Liver (tissue), 9 donors: ENCODE data around the gene ARMC12. TPM values are rescaled to one million over a fixed set of nuclear protein-coding genes. Genes with fewer than 3 reads are reported as not detected.

ENCODE experiments used
- DNase-seq: peaks from one replicate; pipeline ENCODE4 v3.0.0-alpha.2; 2017; ENCODE audit warnings: low spot score
- H3K27ac ChIP-seq, 2 donors: one replicate each; pipeline ENCODE4 v1.7.0; 2013; ENCODE audit warnings: inconsistent platforms in 2 of 2, low read length in 2 of 2, control low read depth in 1 of 2, low read depth in 1 of 2, mild to moderate bottlenecking in 1 of 2
- H3K27me3 ChIP-seq, 4 donors: one replicate each; pipeline versions ENCODE4 v1.6.1 to v1.7.0; 2013; ENCODE audit warnings: low read length in 3 of 4, inconsistent platforms in 1 of 4, mild to moderate bottlenecking in 1 of 4, moderate library complexity in 1 of 4; ENCODE audit not compliant: control insufficient read depth in 4 of 4, insufficient read depth in 4 of 4
- H3K36me3 ChIP-seq, 4 donors: one replicate each; pipeline versions ENCODE4 v1.6.1 to v1.7.0; 2013; ENCODE audit warnings: low read length in 3 of 4, mild to moderate bottlenecking in 3 of 4, low read depth in 1 of 4, moderate library complexity in 1 of 4; ENCODE audit not compliant: control insufficient read depth in 4 of 4, insufficient read depth in 3 of 4
- H3K4me1 ChIP-seq, 4 donors: one replicate each; pipeline versions ENCODE4 v1.6.1 to v1.7.0; 2013; ENCODE audit warnings: low read length in 3 of 4, mild to moderate bottlenecking in 3 of 4, moderate library complexity in 1 of 4; ENCODE audit not compliant: control insufficient read depth in 4 of 4, insufficient read depth in 4 of 4
- H3K4me3 ChIP-seq, 3 donors: one replicate each; pipeline versions ENCODE4 v1.6.1 to v1.7.0; 2013; ENCODE audit warnings: low read length in 3 of 3, control low read depth in 1 of 3, low read depth in 1 of 3, mild to moderate bottlenecking in 1 of 3
- H3K9ac ChIP-seq, 2 donors: one replicate each; pipeline ENCODE4 v1.7.0; 2013; ENCODE audit warnings: low read length in 2 of 2, mild to moderate bottlenecking in 2 of 2, moderate library complexity in 2 of 2, control low read depth in 1 of 2, low read depth in 1 of 2
- H3K9me3 ChIP-seq, 4 donors: one replicate each; pipeline versions ENCODE4 v1.6.1 to v1.7.0; 2013; ENCODE audit warnings: low read length in 3 of 4; ENCODE audit not compliant: control insufficient read depth in 4 of 4
- CTCF ChIP-seq: fragments of 150-350 bp; IDR thresholded peaks from 2 replicates; pipeline ENCODE4 v1.5.1; 2017; ENCODE audit warnings: improper control_type of control experiment, low read depth, low read length; ENCODE audit not compliant: missing input control
- EGR1 ChIP-seq, 2 donors: IDR thresholded peaks; 2 replicates each; pipeline ENCODE4 v1.6.1; 2016 to 2018; ENCODE audit warnings: antibody characterized with exemption in 2 of 2, low read depth in 2 of 2
- FOXA1 ChIP-seq: IDR thresholded peaks from 2 replicates; pipeline ENCODE4 v1.6.1; 2016; ENCODE audit warnings: antibody characterized with exemption
- GABPA ChIP-seq, 2 donors: IDR thresholded peaks in 1 of 2; conservative IDR thresholded peaks in 1 of 2; 2 replicates each; pipeline ENCODE4 v1.6.1; 2016; ENCODE audit warnings: antibody characterized with exemption in 2 of 2, mild to moderate bottlenecking in 1 of 2, moderate library complexity in 1 of 2
- HNF4A ChIP-seq, 2 donors: conservative IDR thresholded peaks; 2 replicates each; pipeline ENCODE4 v1.6.1; 2016; ENCODE audit warnings: antibody characterized with exemption in 2 of 2, mild to moderate bottlenecking in 2 of 2
- HNF4G ChIP-seq: IDR thresholded peaks from 2 replicates; pipeline ENCODE4 v1.6.1; 2016; ENCODE audit warnings: antibody characterized with exemption
- MAX ChIP-seq: IDR thresholded peaks from 2 replicates; pipeline ENCODE4 v1.6.1; 2016; ENCODE audit warnings: antibody characterized with exemption
- NR2F2 ChIP-seq: IDR thresholded peaks from 2 replicates; pipeline ENCODE4 v1.6.1; 2016; ENCODE audit warnings: antibody characterized with exemption
- RAD21 ChIP-seq, 2 donors: IDR thresholded peaks; 2 replicates each; pipeline ENCODE4 v1.6.1; 2016; ENCODE audit warnings: antibody characterized with exemption in 2 of 2, mild to moderate bottlenecking in 2 of 2
- SP1 ChIP-seq: IDR thresholded peaks from 2 replicates; pipeline ENCODE4 v1.6.1; 2018; ENCODE audit warnings: antibody characterized with exemption, mild to moderate bottlenecking
- TAF1 ChIP-seq: conservative IDR thresholded peaks from 2 replicates; pipeline ENCODE4 v1.6.1; 2016; ENCODE audit warnings: antibody characterized with exemption, mild to moderate bottlenecking
- YY1 ChIP-seq: IDR thresholded peaks from 2 replicates; pipeline ENCODE4 v1.6.1; 2016; ENCODE audit warnings: antibody characterized with exemption, mild to moderate bottlenecking
- WGBS: extraction: QIAGEN DNeasy Blood & Tissue Kit; methylation state at CpG from one replicate; pipeline ENCODE4 v1.1.7; 2013; 5-methylcytosine and 5-hydroxymethylcytosine counted together
- polyA plus RNA-seq, 2 donors: library from polyadenylated mRNA; stranded (reverse) in 1 of 2; unstranded in 1 of 2; fragments of 200-250 nt in 1 of 2; fragments of >200 nt in 1 of 2; fragmentation: Nextera tagmentation in 1 of 2; extraction: Ambion mirVana in 1 of 2; gene quantifications; one replicate each; pipeline versions ENCODE4 v1.2.1 to v1.2.3, GENCODE V29; 2013 to 2015
- total RNA-seq, 2 donors: library from RNA; depleted of rRNA; stranded (reverse); fragments of >200 nt; gene quantifications; one replicate each; pipeline ENCODE4 v1.2.3, GENCODE V29; 2014
- TF ChIP-seq, protein P1 (sequence below): IDR thresholded peaks from 2 replicates; pipeline ENCODE4 v1.6.1; 2016; ENCODE audit warnings: antibody characterized with exemption
- TF ChIP-seq, protein P2 (sequence below): IDR thresholded peaks from 2 replicates; pipeline ENCODE4 v1.6.1; 2016; ENCODE audit warnings: antibody characterized with exemption
- donor health status: healthy.
- donor health status: healthy.
- donor health status: healthy.
- donor health status: healthy.
- donor health status: healthy.

Gene ARMC12
- under 1 TPM in 1 of 2 donors, not detected in 1; 0.42 TPM for total RNA-seq
- under 1 TPM; 0.43 to 0.64 TPM for polyA plus RNA-seq

GRCh38 chr6:35736982-35737412, at the start of gene ARMC12:
Gene ARMC12, plus strand, starts transcription at chr6:35737032. Its CDS starts 77 bp downstream, at chr6:35737109.
- no peaks in the 10 kb centered on the region for H3K27me3 ChIP-seq
- no peak for DNase-seq
- no peaks in the 10 kb centered on the region for H3K36me3 ChIP-seq
- TF ChIP-seq CTCF, result no peak
- no peak for TF ChIP-seq GABPA (IDR thresholded peaks at IDR 0.05 in 1 of 2, conservative IDR thresholded peaks at IDR 0.05 in 1 of 2)
- TF ChIP-seq EGR1 (IDR thresholded peaks at IDR 0.05; ENCODE audit: low read depth in 2 of 2), result no peak
- no peak within 1 kb of the TSS for H3K4me3 ChIP-seq
- no peak within 1 kb of the TSS for H3K9ac ChIP-seq
- no peaks in the 10 kb centered on the region for H3K9me3 ChIP-seq
- WGBS, result 93% methylated on average over 10 of the region's 10 CpGs
- no peak within 1 kb of the TSS for H3K27ac ChIP-seq
- peaks cover 12 to 30% (median 26%) of the 10 kb centered on the region in 4 donors for H3K4me1 ChIP-seq

DNA sequence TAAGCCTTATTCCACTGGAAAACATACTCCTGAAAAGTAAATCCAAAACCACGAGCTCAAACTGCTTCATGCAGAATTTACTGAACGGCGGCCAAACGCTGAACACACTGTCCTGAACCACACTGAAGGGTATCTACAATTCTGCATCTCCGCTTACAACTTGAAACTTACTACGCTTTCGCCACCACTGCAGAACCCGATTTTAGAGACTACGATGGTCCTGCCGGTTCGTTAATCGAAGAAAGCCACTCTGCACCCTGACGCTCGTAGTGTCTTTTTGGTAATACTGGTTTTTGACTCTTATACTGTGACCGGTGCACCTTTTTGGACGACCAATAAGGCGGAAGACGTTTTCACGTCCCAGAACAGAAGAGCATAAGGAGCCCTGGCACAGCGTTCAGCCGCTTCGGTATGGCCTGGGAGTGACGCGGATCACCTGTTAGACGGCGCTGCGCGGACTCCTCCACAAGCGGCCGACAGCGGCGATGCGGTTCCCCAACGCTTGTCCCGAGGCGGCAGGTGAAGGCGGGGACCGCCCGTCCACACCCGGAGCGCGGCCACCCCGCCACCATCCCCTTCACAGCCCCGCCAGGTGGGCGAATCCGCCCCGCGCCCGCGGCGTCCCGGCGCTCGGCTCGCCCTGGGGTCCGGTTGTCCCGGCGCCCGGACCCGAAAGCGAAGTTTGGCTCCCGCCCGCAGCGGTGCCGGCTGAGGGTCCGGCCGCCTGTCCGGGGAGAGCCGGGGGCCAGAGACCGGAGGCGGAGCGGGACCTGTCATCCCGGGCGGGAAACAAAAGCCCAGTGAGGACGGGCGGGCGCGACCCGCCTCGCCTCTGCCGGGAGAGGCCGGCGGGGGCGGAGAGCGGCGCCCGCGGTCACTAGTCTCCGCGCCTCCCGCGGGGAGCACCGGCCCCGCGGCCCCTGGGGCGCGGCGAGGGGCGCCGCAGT, 48.9 kb upstream of the ARMC12 start:
- Histone ChIP-seq H3K9me3 (no peaks in the 10 kb centered on the region), H3K4me1 (peaks cover 1 to 16% (median 13%) of the 10 kb centered on the region in 4 donors), H3K27me3 (no peaks in the 10 kb centered on the region), H3K4me3 (peak overlapping the region; percentile 76 to 94 (median 84)), H3K9ac (peak overlapping the region; percentile 71 to 98), H3K36me3 (peaks cover 0 to 6% (median 4%) of the 10 kb centered on the region in 4 donors), H3K27ac (peak overlapping the region; percentile 65 to 71)
- peak; percentile 61 for DNase-seq
- TF ChIP-seq HNF4A (conservative IDR thresholded peaks at IDR 0.05) (no peak), RAD21 (IDR thresholded peaks at IDR 0.05) (peak in 1 of 2 donors; percentile 52), SP1 (peak; percentile 5), HNF4G (no peak)
- WGBS, result under 1% methylated on average over 100 of the region's 100 CpGs

DNA sequence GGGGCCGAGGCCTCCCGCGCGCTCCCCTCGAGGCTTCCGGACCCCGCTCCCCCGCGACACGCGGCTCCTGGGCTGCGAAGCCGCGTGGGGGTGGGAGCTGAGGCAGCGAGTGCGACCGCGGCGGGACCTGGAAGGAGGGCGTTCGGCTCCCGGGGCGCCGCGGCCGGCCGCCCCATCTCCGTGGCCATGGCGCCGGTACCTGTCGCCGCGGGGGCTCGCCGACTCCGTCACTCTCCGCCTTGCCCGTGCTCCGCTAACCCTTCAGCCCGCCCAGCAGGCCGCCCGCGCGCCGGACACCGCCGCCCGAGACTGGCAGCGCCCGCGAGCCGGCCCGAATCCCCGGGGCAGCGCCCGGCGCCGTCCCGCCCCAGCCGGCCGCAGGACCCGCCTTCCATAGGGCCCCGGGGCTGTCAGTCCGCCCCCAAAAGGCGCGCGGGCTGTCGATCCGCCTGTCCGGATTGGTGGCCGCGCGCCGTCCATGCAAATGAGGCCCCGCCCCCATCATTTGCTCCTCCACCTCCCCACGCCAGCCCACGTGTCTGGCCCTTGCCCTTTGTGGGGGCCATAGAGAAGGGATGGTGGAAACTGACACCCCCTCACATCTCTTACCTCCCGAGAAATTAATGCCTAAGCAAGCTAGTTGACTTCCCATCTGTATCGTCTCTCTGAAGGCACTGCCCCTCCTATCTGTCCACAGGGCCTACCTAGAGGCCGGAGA, 48.1 kb upstream of the ARMC12 start, which contains the start of gene FKBP5:
FKBP5 (minus strand) TSS at position 311 of the 718 bp plus-strand sequence. CDS start 46,091 bp downstream, outside the sequence.
- H3K9me3 ChIP-seq, result no peaks in the 10 kb centered on the region
- H3K27ac ChIP-seq, result peak within 1 kb of the TSS; percentile 71 to 73
- H3K27me3 ChIP-seq, result no peaks in the 10 kb centered on the region
- DNase-seq, result peak; percentile 91
- H3K4me1 ChIP-seq, result peaks cover 1 to 16% (median 13%) of the 10 kb centered on the region in 4 donors
- H3K4me3 ChIP-seq, result peak within 1 kb of the TSS; percentile 76 to 94 (median 84)
- peak within 1 kb of the TSS; percentile 76 to 98 for H3K9ac ChIP-seq
- H3K36me3 ChIP-seq, result peaks cover 0 to 3% (median 1%) of the 10 kb centered on the region in 4 donors
- WGBS, result 1% methylated on average over 80 of the region's 80 CpGs
- no peak for TF ChIP-seq GABPA (IDR thresholded peaks at IDR 0.05 in 1 of 2, conservative IDR thresholded peaks at IDR 0.05 in 1 of 2)
- no peak for TF ChIP-seq YY1
- TF ChIP-seq, protein P1, sequence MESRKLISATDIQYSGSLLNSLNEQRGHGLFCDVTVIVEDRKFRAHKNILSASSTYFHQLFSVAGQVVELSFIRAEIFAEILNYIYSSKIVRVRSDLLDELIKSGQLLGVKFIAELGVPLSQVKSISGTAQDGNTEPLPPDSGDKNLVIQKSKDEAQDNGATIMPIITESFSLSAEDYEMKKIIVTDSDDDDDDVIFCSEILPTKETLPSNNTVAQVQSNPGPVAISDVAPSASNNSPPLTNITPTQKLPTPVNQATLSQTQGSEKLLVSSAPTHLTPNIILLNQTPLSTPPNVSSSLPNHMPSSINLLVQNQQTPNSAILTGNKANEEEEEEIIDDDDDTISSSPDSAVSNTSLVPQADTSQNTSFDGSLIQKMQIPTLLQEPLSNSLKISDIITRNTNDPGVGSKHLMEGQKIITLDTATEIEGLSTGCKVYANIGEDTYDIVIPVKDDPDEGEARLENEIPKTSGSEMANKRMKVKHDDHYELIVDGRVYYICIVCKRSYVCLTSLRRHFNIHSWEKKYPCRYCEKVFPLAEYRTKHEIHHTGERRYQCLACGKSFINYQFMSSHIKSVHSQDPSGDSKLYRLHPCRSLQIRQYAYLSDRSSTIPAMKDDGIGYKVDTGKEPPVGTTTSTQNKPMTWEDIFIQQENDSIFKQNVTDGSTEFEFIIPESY, result no peak
- peak; percentile 9 to 26 for TF ChIP-seq HNF4A (conservative IDR thresholded peaks at IDR 0.05)
- TF ChIP-seq RAD21 (IDR thresholded peaks at IDR 0.05), result peak in 1 of 2 donors; percentile 15
- TF ChIP-seq TAF1, result no peak
- peak; percentile 76 for TF ChIP-seq NR2F2
- TF ChIP-seq, protein P2, sequence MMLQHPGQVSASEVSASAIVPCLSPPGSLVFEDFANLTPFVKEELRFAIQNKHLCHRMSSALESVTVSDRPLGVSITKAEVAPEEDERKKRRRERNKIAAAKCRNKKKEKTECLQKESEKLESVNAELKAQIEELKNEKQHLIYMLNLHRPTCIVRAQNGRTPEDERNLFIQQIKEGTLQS, result no peak
- TF ChIP-seq MAX, result no peak
- TF ChIP-seq CTCF, result no peak
- peak; percentile 75 for TF ChIP-seq SP1
- no peak for TF ChIP-seq FOXA1
